HepG2 (cell line): ENCODE measurements around the gene C22orf31. TPM values are rescaled to one million over a fixed set of nuclear protein-coding genes. Genes with fewer than 3 reads are reported as not detected.

Experiments
- ATAC-seq: fragments of 200-7000 bp; cut with Tn5 transposase; 3 replicates; pipeline ENCODE4 v1.9.1; 2020; ENCODE audit warnings: mild to moderate bottlenecking, moderate library complexity
- BruUV-seq: library from RNA; stranded (reverse); fragments of 400-500 nt; replicated peaks from 2 replicates; lab custom pipeline; 2021; lab: Mats Ljungman, UMichigan
- CTCF ChIA-PET: fragments of 300-600 bp; formaldehyde crosslinking; extraction: SDS; loops from one replicate; lab custom pipeline; 2021; ENCODE audit warnings: low total read pairs, inconsistent platforms, low intra/inter-chr PET ratio; lab: Yijun Ruan, JAX
- POLR2A ChIA-PET: fragments of 350-600 bp; sonication (Branson Sonifier 250); formaldehyde crosslinking; loops from one replicate; lab custom pipeline; 2020; ENCODE audit warnings: antibody characterized with exemption, inconsistent platforms; lab: Yijun Ruan, JAX
- DNase-seq: peaks from one replicate; pipeline ENCODE4 v3.0.0-alpha.2; 2015; ENCODE audit warnings: low spot score
- FAIRE-seq: peaks from 3 replicates; lab custom pipeline; 2011; peaks lifted over from hg19 to GRCh38; lab: Jason Lieb, UNC
- H2AFZ ChIP-seq: one replicate; pipeline ENCODE4 v1.6.1; 2011; ENCODE audit warnings: low read length, inconsistent platforms
- H3K27ac ChIP-seq: fragments of 300-600 bp; 3 replicates; pipeline ENCODE4 v1.8.0; 2011; ENCODE audit warnings: mixed run types, mild to moderate bottlenecking, mixed read lengths, low read length, inconsistent platforms; ENCODE audit not compliant: insufficient read depth; ENCODE audit errors: extremely low read length
- H3K27me3 ChIP-seq, 2 experiments: fragments of 200-600 bp in 1 of 2; 2 replicates in 1 of 2; 3 replicates in 1 of 2; pipeline versions ENCODE4 v1.6.0 to v1.8.0; 2011; ENCODE audit warnings: low read length in 2 of 2, mild to moderate bottlenecking in 2 of 2, moderate library complexity in 2 of 2, inconsistent platforms in 1 of 2; ENCODE audit not compliant: insufficient read depth in 2 of 2, control insufficient read depth in 1 of 2
- H3K36me3 ChIP-seq, 2 experiments: fragments of 200-600 bp in 1 of 2; replicated peaks in 1 of 2; 2 replicates in 1 of 2; 3 replicates in 1 of 2; pipeline versions ENCODE4 v1.5.1 to v1.8.0; 2011; ENCODE audit warnings: low read length in 2 of 2, inconsistent platforms in 1 of 2; ENCODE audit not compliant: insufficient read depth in 2 of 2, control insufficient read depth in 1 of 2
- H3K4me1 ChIP-seq: 2 replicates; pipeline ENCODE4 v1.5.1; 2012; ENCODE audit warnings: low read length, inconsistent platforms; ENCODE audit not compliant: insufficient read depth
- H3K4me2 ChIP-seq: 2 replicates; pipeline ENCODE4 v1.6.0; 2011; ENCODE audit warnings: low read depth, low read length, inconsistent platforms
- H3K4me3 ChIP-seq, 3 experiments: fragments of 200-600 bp in 1 of 3; sonication (generic), shearing (Covaris generic) in 1 of 3; replicated peaks in 1 of 3; 2 replicates each; pipeline ENCODE4 v1.5.1; 2011 to 2016; ENCODE audit warnings: low read length in 3 of 3, inconsistent platforms in 2 of 3, low read depth in 2 of 3, mild to moderate bottlenecking in 2 of 3, control low read depth in 1 of 3, mixed read lengths in 1 of 3; ENCODE audit not compliant: insufficient read depth in 1 of 3
- H3K79me2 ChIP-seq: one replicate; pipeline ENCODE4 v1.6.1; 2011; ENCODE audit warnings: low read length, inconsistent platforms; ENCODE audit not compliant: insufficient read depth
- H3K9ac ChIP-seq: 2 replicates; pipeline ENCODE4 v1.6.0; 2011; ENCODE audit warnings: mild to moderate bottlenecking, low read depth, low read length, inconsistent platforms; ENCODE audit not compliant: insufficient read depth
- H3K9me3 ChIP-seq: 2 replicates; pipeline ENCODE4 v1.5.1; 2012; ENCODE audit warnings: mild to moderate bottlenecking, low read length
- H4K20me1 ChIP-seq: 2 replicates; pipeline ENCODE4 v1.6.0; 2011; ENCODE audit warnings: inconsistent platforms, mild to moderate bottlenecking, low read length, moderate library complexity; ENCODE audit not compliant: insufficient read depth
- ARNT2 ChIP-seq: sonication (generic); formaldehyde crosslinking; IDR thresholded peaks from 2 replicates; pipeline ENCODE4 v1.8.0; 2022; ENCODE audit warnings: mild to moderate bottlenecking, low read depth, missing genetic modification reagents, moderate library complexity
- BCL6 ChIP-seq: IDR thresholded peaks from 2 replicates; pipeline ENCODE4 v1.6.1; 2016; ENCODE audit warnings: missing genetic modification reagents, missing compliant biosample characterization
- ESRRA ChIP-seq: sonication (generic); formaldehyde crosslinking; IDR thresholded peaks from 2 replicates; pipeline ENCODE4 v1.5.1; 2020; ENCODE audit warnings: mild to moderate bottlenecking, low read depth, missing genetic modification reagents
- GMEB2 ChIP-seq: IDR thresholded peaks from 2 replicates; pipeline ENCODE4 v1.6.1; 2016; ENCODE audit warnings: missing biosample characterization, missing genetic modification reagents, low read depth
- MED1 ChIP-seq: sonication (generic); formaldehyde crosslinking; IDR thresholded peaks from 2 replicates; pipeline ENCODE4 v1.4.0; 2020; ENCODE audit warnings: missing genetic modification reagents
- NR2F2 ChIP-seq: IDR thresholded peaks from 2 replicates; pipeline ENCODE4 v1.6.1; 2012; ENCODE audit warnings: low read depth, inconsistent platforms, borderline replicate concordance
- POGZ ChIP-seq: sonication (generic); formaldehyde crosslinking; IDR thresholded peaks from 2 replicates; pipeline ENCODE4 v1.4.0; 2020; ENCODE audit warnings: mild to moderate bottlenecking, missing genetic modification reagents
- RAD51 ChIP-seq: fragments of 450-650 bp; IDR thresholded peaks from 2 replicates; pipeline ENCODE4 v1.6.1; 2016; ENCODE audit warnings: borderline replicate concordance
- RBM22 ChIP-seq: fragments of 200-400 bp; formaldehyde crosslinking; optimal IDR thresholded peaks from 2 replicates; pipeline ENCODE3; 2017; ENCODE audit warnings: mild to moderate bottlenecking, low read length, moderate library complexity
- TCF7 ChIP-seq: sonication (generic); IDR thresholded peaks from 2 replicates; pipeline ENCODE4 v1.6.1; 2016; ENCODE audit warnings: antibody characterized with exemption, low read depth
- ZBTB26 ChIP-seq: IDR thresholded peaks from 2 replicates; pipeline ENCODE4 v1.6.1; 2016; ENCODE audit warnings: missing compliant biosample characterization, missing genetic modification reagents, borderline replicate concordance
- ZNF253 ChIP-seq: sonication (generic); formaldehyde crosslinking; IDR thresholded peaks from 2 replicates; pipeline ENCODE4 v1.8.0; 2022; ENCODE audit warnings: mild to moderate bottlenecking, missing genetic modification reagents, borderline replicate concordance
- WGBS: methylation state at CpG from one replicate; pipeline ENCODE4 v1.1.6; 2017; ENCODE audit warnings: low lambda C conversion rate; 5-methylcytosine and 5-hydroxymethylcytosine counted together
- in situ Hi-C: cut with HindIII; loops from 2 replicates; pipeline ENCODE4 v1.10.0; 2017; ENCODE audit warnings: low pct_unique_long_range_greater_than_20kb; ENCODE audit not compliant: extremely low pct_ligation_motif_present
- intact Hi-C: fragments of 100-400 bp; cut with micrococcal nuclease; formaldehyde crosslinking; loops from one replicate; pipeline ENCODE4 v1.10.0; 2022; ENCODE audit not compliant: unreplicated experiment
- polyA plus RNA-seq, 8 experiments: library from polyadenylated mRNA; depleted of rRNA in 3 of 8; stranded (reverse) in 7 of 8; unstranded in 1 of 8; fragments of >200 nt; fragmentation: Illumina TruSeq in 4 of 8; extraction: Trizol in 4 of 8; gene quantifications; 2 replicates each; pipeline versions ENCODE4 v1.2.1 to v1.2.3, GENCODE V29; 2011 to 2016; ENCODE audit warnings: low read depth in 4 of 8, missing spikeins in 1 of 8, mixed read lengths in 1 of 8; ENCODE audit not compliant: insufficient read depth in 1 of 8
- total RNA-seq, 5 experiments: library from RNA; depleted of rRNA; stranded (reverse); fragments of >200 nt; fragmentation: Illumina TruSeq; extraction: Trizol; gene quantifications; 2 replicates each; pipeline ENCODE4 v1.2.3, GENCODE V29; 2016; ENCODE audit warnings: low read depth in 1 of 5
- TF ChIP-seq, protein P1 (sequence below): sonication (generic); formaldehyde crosslinking; IDR thresholded peaks from 2 replicates; pipeline ENCODE4 v1.4.0; 2020; ENCODE audit warnings: missing genetic modification reagents, borderline replicate concordance
- TF ChIP-seq, protein P2 (sequence below): sonication (generic); formaldehyde crosslinking; IDR thresholded peaks from 2 replicates; pipeline ENCODE4 v1.8.0; 2022; ENCODE audit warnings: missing genetic modification reagents, mild to moderate bottlenecking, moderate library complexity, borderline replicate concordance

The C22orf31 gene
- total and polyA plus RNA-seq, 2 of the 13 experiments (the other 11 are each of a cell fraction or from before 2014, with no cell fraction given), result not detected

GRCh38 chr22:29018293-29019189, 43.1 kb downstream of the C22orf31 start:
- peaks cover 100% of the 10 kb centered on the region for H3K4me1 ChIP-seq
- in situ Hi-C loops, result no loop called here
- TF ChIP-seq ARNT2 (CRISPR knock-in tag) (no peak), GMEB2 (CRISPR knock-in tag) (no peak), RAD51 (no peak), MED1 (0 out of 2 replicates have a peak, but pooled peaks have one; percentile 28), BCL6 (CRISPR knock-in tag) (peak; percentile 66), RBM22 (peak; percentile 80), ZNF253 (CRISPR knock-in tag) (no peak), NR2F2 (peak; percentile 81), ESRRA (peak; percentile 76; the same call in 1 of the 2 replicates), ZBTB26 (CRISPR knock-in tag) (peak; percentile 89; the same call in 1 of the 2 replicates), TCF7 (peak; percentile 48; the same call in 1 of the 2 replicates), POGZ (CRISPR knock-in tag) (0 out of 2 replicates have a peak, but pooled peaks have one; percentile 30)
- TF ChIP-seq, protein P1, sequence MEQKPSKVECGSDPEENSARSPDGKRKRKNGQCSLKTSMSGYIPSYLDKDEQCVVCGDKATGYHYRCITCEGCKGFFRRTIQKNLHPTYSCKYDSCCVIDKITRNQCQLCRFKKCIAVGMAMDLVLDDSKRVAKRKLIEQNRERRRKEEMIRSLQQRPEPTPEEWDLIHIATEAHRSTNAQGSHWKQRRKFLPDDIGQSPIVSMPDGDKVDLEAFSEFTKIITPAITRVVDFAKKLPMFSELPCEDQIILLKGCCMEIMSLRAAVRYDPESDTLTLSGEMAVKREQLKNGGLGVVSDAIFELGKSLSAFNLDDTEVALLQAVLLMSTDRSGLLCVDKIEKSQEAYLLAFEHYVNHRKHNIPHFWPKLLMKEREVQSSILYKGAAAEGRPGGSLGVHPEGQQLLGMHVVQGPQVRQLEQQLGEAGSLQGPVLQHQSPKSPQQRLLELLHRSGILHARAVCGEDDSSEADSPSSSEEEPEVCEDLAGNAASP (CRISPR knock-in tag), result peak; percentile 34; the same call in 1 of the 2 replicates
- TF ChIP-seq, protein P2, sequence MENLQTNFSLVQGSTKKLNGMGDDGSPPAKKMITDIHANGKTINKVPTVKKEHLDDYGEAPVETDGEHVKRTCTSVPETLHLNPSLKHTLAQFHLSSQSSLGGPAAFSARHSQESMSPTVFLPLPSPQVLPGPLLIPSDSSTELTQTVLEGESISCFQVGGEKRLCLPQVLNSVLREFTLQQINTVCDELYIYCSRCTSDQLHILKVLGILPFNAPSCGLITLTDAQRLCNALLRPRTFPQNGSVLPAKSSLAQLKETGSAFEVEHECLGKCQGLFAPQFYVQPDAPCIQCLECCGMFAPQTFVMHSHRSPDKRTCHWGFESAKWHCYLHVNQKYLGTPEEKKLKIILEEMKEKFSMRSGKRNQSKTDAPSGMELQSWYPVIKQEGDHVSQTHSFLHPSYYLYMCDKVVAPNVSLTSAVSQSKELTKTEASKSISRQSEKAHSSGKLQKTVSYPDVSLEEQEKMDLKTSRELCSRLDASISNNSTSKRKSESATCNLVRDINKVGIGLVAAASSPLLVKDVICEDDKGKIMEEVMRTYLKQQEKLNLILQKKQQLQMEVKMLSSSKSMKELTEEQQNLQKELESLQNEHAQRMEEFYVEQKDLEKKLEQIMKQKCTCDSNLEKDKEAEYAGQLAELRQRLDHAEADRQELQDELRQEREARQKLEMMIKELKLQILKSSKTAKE (CRISPR knock-in tag), result peak; percentile 43; the same call in 1 of the 2 replicates

More at GRCh38 chr22:29018293-29019189, 43.1 kb downstream of the C22orf31 start:
- ATAC-seq (no peak), DNase-seq (no peak), FAIRE-seq (no peak)
- Histone ChIP-seq H3K27me3 (no peaks in the 10 kb centered on the region), H3K9me3 (no peaks in the 10 kb centered on the region), H3K79me2 (peaks cover 79% of the 10 kb centered on the region), H3K27ac (peak overlapping the region; percentile 43), H3K36me3 (peaks cover 8 to 29% of the 10 kb centered on the region in 2 experiments; a peak in 4 of 5 replicates), H3K4me2 (no peak overlapping the region), H2AFZ (no peak overlapping the region), H4K20me1 (peaks cover 4% of the 10 kb centered on the region; the same call in 1 of the 2 replicates), H3K4me3 (no peak overlapping the region), H3K9ac (no peak overlapping the region)
- WGBS, result 95% methylated on average over 4 of the region's 4 CpGs
- TSS peak; percentile 7 for BruUV-seq
- POLR2A ChIA-PET, result interaction anchor here (0.8 to 4.1 kb wide), 4 partner anchors 12 to 95 kb away, joined by 3 to 37 read pairs (median 9); no protein-coding TSS in a partner anchor
- CTCF ChIA-PET, result no interaction called here
- intact Hi-C loops, result no loop called here
